HCT116 (cell line): ENCODE results near the gene SLC25A45.

Source experiments
- JUND ChIP-seq: IDR thresholded peaks from 2 replicates; pipeline ENCODE4 v1.6.1; 2012
- TF ChIP-seq, protein P1 (sequence below), 3 experiments: fragments of 200-600 bp in 1 of 3; sonication (generic) in 1 of 3; IDR thresholded peaks in 2 of 3; conservative IDR thresholded peaks in 1 of 3; 2 replicates each; pipeline ENCODE4 v1.5.1; 2012 to 2017; ENCODE audit warnings: low read depth in 2 of 3, low read length in 2 of 3, antibody characterized with exemption in 1 of 3, borderline replicate concordance in 1 of 3, control low read depth in 1 of 3, mild to moderate bottlenecking in 1 of 3, mixed read lengths in 1 of 3, mixed run types in 1 of 3, moderate library complexity in 1 of 3; ENCODE audit not compliant: insufficient read depth in 1 of 3

DNA sequence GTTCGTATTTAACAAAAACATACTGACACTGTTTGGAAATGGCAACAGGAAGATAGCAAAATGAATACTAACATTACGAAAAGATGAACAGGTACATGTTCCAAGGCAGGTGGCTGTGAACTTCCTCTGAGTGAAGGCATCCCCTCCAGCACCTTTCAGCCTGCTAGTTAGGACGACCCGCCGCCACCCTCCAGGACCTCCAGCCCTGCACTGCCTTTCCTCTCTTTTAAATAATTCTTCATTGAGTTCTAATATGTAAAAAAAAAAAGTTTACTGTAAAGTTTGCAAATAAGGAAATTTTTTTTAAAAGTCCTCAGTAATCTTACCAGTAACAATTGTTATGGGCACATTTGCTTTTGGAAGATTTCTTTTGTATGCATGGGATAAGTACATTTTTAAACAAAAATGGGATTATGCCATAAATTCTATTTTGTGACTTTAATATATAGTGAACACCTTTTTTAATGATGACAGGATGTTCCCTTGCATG is 46.2 kb upstream of the SLC25A45 start:
- TF ChIP-seq, protein P1, sequence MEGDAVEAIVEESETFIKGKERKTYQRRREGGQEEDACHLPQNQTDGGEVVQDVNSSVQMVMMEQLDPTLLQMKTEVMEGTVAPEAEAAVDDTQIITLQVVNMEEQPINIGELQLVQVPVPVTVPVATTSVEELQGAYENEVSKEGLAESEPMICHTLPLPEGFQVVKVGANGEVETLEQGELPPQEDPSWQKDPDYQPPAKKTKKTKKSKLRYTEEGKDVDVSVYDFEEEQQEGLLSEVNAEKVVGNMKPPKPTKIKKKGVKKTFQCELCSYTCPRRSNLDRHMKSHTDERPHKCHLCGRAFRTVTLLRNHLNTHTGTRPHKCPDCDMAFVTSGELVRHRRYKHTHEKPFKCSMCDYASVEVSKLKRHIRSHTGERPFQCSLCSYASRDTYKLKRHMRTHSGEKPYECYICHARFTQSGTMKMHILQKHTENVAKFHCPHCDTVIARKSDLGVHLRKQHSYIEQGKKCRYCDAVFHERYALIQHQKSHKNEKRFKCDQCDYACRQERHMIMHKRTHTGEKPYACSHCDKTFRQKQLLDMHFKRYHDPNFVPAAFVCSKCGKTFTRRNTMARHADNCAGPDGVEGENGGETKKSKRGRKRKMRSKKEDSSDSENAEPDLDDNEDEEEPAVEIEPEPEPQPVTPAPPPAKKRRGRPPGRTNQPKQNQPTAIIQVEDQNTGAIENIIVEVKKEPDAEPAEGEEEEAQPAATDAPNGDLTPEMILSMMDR (IDR thresholded peaks at IDR 0.05 in 2 of 3, conservative IDR thresholded peaks at IDR 0.05 in 1 of 3; ENCODE audit: borderline replicate concordance in 1 of 3, insufficient read depth in 1 of 3, low read depth in 2 of 3, low read length in 2 of 3), result no peak
- TF ChIP-seq JUND, result no peak
